HL-60 (cell line): ENCODE results near the gene ATAD2B.

ENCODE experiments used
- GABPA ChIP-seq: IDR thresholded peaks from 2 replicates; pipeline ENCODE4 v1.6.1; 2012; ENCODE audit warnings: low read depth
- POLR2AphosphoS5 ChIP-seq: IDR thresholded peaks from 2 replicates; pipeline ENCODE4 v1.6.1; 2012; ENCODE audit warnings: low read depth
- TF ChIP-seq, protein P1 (sequence below): IDR thresholded peaks from one replicate; pipeline ENCODE4 v1.5.1; 2011; ENCODE audit warnings: low read length, control low read depth, inconsistent platforms; ENCODE audit not compliant: insufficient read depth

GRCh38 chr2:23926290-23926749 lies 603 bp downstream of the ATAD2B start:
- no peak for TF ChIP-seq POLR2AphosphoS5
- TF ChIP-seq, protein P1, sequence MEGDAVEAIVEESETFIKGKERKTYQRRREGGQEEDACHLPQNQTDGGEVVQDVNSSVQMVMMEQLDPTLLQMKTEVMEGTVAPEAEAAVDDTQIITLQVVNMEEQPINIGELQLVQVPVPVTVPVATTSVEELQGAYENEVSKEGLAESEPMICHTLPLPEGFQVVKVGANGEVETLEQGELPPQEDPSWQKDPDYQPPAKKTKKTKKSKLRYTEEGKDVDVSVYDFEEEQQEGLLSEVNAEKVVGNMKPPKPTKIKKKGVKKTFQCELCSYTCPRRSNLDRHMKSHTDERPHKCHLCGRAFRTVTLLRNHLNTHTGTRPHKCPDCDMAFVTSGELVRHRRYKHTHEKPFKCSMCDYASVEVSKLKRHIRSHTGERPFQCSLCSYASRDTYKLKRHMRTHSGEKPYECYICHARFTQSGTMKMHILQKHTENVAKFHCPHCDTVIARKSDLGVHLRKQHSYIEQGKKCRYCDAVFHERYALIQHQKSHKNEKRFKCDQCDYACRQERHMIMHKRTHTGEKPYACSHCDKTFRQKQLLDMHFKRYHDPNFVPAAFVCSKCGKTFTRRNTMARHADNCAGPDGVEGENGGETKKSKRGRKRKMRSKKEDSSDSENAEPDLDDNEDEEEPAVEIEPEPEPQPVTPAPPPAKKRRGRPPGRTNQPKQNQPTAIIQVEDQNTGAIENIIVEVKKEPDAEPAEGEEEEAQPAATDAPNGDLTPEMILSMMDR, result no peak
- TF ChIP-seq GABPA, result no peak
